A204.1 (cell line): ENCODE data around the gene TSGA10IP.

ENCODE experiments used
- FAIRE-seq: peaks from 2 replicates; lab custom pipeline; 2012; peaks lifted over from hg19 to GRCh38; lab: Jason Lieb, UNC

TSGA10IP gene

GRCh38 chr11:65945430-65945911 is at the start of gene TSGA10IP:
Gene TSGA10IP, plus strand, starts transcription at chr11:65945480. Its CDS starts 196 bp downstream, at chr11:65945676.
- FAIRE-seq = no peak

- FAIRE-seq = no peak
These were observed 49.7 kb upstream of the TSGA10IP start for GRCh38 chr11:65895482-65895981.

- no peak for FAIRE-seq
These were observed 49.0 kb upstream of the TSGA10IP start for GRCh38 chr11:65896034-65896999.

GRCh38 chr11:65897020-65897471 is 48.2 kb upstream of the TSGA10IP start:
- no peak for FAIRE-seq

- FAIRE-seq = no peak
These were observed 46.5 kb upstream of the TSGA10IP start for GRCh38 chr11:65898656-65899355.

- FAIRE-seq = no peak
These were observed 45.7 kb upstream of the TSGA10IP start for GRCh38 chr11:65899356-65900124.

- peak; percentile 55 for FAIRE-seq
These were observed 45.0 kb upstream of the TSGA10IP start, which contains the start of gene FOSL1 for GRCh38 chr11:65900125-65900898. Gene FOSL1, minus strand, starts transcription at chr11:65900388. Its CDS starts 49 bp downstream, at chr11:65900339.

GRCh38 chr11:65900899-65901180 is 44.4 kb upstream of the TSGA10IP start:
- FAIRE-seq = no peak

- FAIRE-seq = no peak
These were observed 42.2 kb upstream of the TSGA10IP start for GRCh38 chr11:65903068-65903481.

- FAIRE-seq = no peak
These were observed 41.6 kb upstream of the TSGA10IP start for GRCh38 chr11:65903715-65904114.

GRCh38 chr11:65906602-65907001 is 38.7 kb upstream of the TSGA10IP start:
- no peak for FAIRE-seq

- FAIRE-seq = no peak
These were observed 37.4 kb upstream of the TSGA10IP start for GRCh38 chr11:65907878-65908277.

- peak; percentile 19 for FAIRE-seq
These were observed 33.4 kb upstream of the TSGA10IP start for GRCh38 chr11:65911682-65912568.

GRCh38 chr11:65912845-65913244 is 32.4 kb upstream of the TSGA10IP start:
- no peak for FAIRE-seq

- no peak for FAIRE-seq
These were observed 30.0 kb upstream of the TSGA10IP start for GRCh38 chr11:65915101-65915820.

- no peak for FAIRE-seq
These were observed 29.4 kb upstream of the TSGA10IP start for GRCh38 chr11:65915821-65916251.

GRCh38 chr11:65916391-65916790 is 28.9 kb upstream of the TSGA10IP start:
- no peak for FAIRE-seq

- no peak for FAIRE-seq
These were observed 28.2 kb upstream of the TSGA10IP start for GRCh38 chr11:65917077-65917433.

GRCh38 chr11:65917434-65918210 is 27.7 kb upstream of the TSGA10IP start:
- FAIRE-seq = no peak
